ENCODE measurements around the gene MAP1B. TPM values are rescaled to one million over a fixed set of nuclear protein-coding genes. Genes with fewer than 3 reads are reported as not detected.

Gene MAP1B
- total RNA-seq, 1 experiment from 2014 or later: not detected

DNA sequence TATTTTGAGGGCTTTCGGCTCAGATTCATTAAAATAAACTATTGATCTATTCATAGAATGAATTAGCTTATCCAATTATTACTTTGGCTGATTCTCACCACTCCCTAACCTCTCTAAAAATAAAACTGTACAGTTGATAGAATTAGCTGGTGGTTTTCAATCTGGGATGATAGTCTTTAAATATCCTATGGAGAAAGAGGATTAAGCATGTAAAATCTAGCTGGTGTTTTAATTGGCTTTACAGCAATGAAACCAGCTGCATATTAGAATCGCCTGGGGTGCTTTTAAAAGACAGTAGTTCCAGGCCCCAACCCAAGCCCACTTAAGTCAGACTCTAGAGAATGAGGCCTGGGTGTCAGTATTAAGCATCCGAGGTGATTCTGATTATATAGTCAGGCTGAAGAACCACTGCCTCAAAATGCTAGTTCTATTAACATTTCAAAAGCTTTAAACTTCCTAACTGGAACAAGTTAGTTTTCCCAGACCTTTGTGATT is 95.1 kb downstream of the MAP1B start:
- Histone ChIP-seq H3K9me2 (replicated peaks; ENCODE audit: insufficient read depth, low read length) (no peaks in the 10 kb centered on the region), H4K20me1 (ENCODE audit: insufficient read depth, low read depth, low read length) (no peaks in the 10 kb centered on the region; the same call in 1 of the 2 replicates), H3K36me3 (ENCODE audit: insufficient read depth, low read length) (no peaks in the 10 kb centered on the region), H2AFZ (ENCODE audit: low read length) (no peak overlapping the region), H3K79me2 (ENCODE audit: low read length) (no peaks in the 10 kb centered on the region), H3K27ac (ENCODE audit: low read length) (no peak overlapping the region), H3K9me3 (ENCODE audit: low read length) (no peaks in the 10 kb centered on the region), H3K27me3 (ENCODE audit: low read length) (no peaks in the 10 kb centered on the region), H3K4me1 (ENCODE audit: low read length) (no peaks in the 10 kb centered on the region), H3K4me3 (ENCODE audit: low read length) (no peak overlapping the region), H3K9ac (ENCODE audit: low read length) (no peak overlapping the region), H3K4me2 (ENCODE audit: low read depth, low read length, poor library complexity, severe bottlenecking) (no peak overlapping the region)
- no peak for DNase-seq

DNA sequence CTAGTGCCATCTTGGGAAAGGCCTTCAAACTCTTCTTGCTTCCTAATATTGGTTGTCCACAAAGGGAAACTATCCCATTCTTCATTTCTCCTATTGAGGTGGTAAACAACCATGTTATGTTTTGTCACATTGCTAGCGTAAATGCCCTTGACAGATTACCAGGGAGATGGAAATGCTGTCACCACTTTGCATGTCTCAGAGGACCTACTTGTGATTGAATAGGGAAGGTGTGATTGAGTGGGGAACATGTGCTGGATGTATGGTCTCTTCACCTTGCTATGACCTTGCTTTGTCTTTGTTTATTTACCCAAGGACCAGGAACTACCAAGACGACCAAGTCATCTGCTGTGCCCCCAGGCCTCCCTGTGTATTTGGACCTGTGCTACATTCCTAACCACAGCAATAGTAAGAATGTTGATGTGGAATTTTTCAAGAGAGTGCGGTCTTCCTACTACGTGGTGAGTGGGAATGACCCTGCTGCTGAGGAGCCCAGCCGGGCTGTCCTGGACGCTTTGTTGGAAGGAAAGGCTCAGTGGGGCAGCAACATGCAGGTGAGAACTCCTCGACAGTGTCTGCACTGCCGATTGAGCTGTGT is 96.1 kb downstream of the MAP1B start:
- H4K20me1 ChIP-seq (ENCODE audit: insufficient read depth, low read depth, low read length): no peaks in the 10 kb centered on the region; the same call in 1 of the 2 replicates
- no peak overlapping the region for H2AFZ ChIP-seq (ENCODE audit: low read length)
- no peak overlapping the region for H3K4me2 ChIP-seq (ENCODE audit: low read depth, low read length, poor library complexity, severe bottlenecking)
- H3K27ac ChIP-seq (ENCODE audit: low read length): no peak overlapping the region
- no peak overlapping the region for H3K4me3 ChIP-seq (ENCODE audit: low read length)
- no peaks in the 10 kb centered on the region for H3K79me2 ChIP-seq (ENCODE audit: low read length)
- H3K36me3 ChIP-seq (ENCODE audit: insufficient read depth, low read length): no peaks in the 10 kb centered on the region; the same call in 1 of the 2 replicates
- no peak for DNase-seq
- H3K9me2 ChIP-seq (replicated peaks; ENCODE audit: insufficient read depth, low read length): no peaks in the 10 kb centered on the region
- H3K9ac ChIP-seq (ENCODE audit: low read length): no peak overlapping the region
- no peaks in the 10 kb centered on the region for H3K4me1 ChIP-seq (ENCODE audit: low read length)
- no peaks in the 10 kb centered on the region for H3K9me3 ChIP-seq (ENCODE audit: low read length)
- no peaks in the 10 kb centered on the region for H3K27me3 ChIP-seq (ENCODE audit: low read length)

DNA sequence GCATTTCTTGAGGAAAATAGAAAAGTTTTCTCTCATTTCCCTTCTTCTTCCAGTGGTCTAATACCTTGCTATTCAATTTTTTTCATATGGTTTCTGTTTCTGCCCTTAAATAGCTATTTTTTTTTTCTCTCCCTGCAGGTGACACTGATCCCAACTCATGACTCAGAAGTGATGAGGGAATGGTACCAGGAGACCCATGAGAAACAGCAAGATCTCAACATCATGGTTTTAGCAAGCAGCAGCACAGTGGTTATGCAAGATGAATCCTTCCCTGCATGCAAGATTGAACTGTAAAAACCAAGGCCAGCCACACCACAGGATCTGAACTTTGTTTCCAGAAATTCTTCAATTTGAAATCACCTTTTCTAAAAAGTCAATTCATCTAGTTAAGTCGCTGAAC is 97.7 kb downstream of the MAP1B start:
- Histone ChIP-seq H3K36me3 (ENCODE audit: insufficient read depth, low read length) (no peaks in the 10 kb centered on the region; the same call in 1 of the 2 replicates), H2AFZ (ENCODE audit: low read length) (no peak overlapping the region), H3K79me2 (ENCODE audit: low read length) (no peaks in the 10 kb centered on the region), H3K27me3 (ENCODE audit: low read length) (no peaks in the 10 kb centered on the region), H3K4me3 (ENCODE audit: low read length) (no peak overlapping the region), H3K9me3 (ENCODE audit: low read length) (no peaks in the 10 kb centered on the region), H3K4me2 (ENCODE audit: low read depth, low read length, poor library complexity, severe bottlenecking) (no peak overlapping the region), H3K9me2 (replicated peaks; ENCODE audit: insufficient read depth, low read length) (no peaks in the 10 kb centered on the region), H3K27ac (ENCODE audit: low read length) (no peak overlapping the region), H3K9ac (ENCODE audit: low read length) (no peak overlapping the region), H4K20me1 (ENCODE audit: insufficient read depth, low read depth, low read length) (no peaks in the 10 kb centered on the region), H3K4me1 (ENCODE audit: low read length) (no peaks in the 10 kb centered on the region)
- no peak for DNase-seq

DNA sequence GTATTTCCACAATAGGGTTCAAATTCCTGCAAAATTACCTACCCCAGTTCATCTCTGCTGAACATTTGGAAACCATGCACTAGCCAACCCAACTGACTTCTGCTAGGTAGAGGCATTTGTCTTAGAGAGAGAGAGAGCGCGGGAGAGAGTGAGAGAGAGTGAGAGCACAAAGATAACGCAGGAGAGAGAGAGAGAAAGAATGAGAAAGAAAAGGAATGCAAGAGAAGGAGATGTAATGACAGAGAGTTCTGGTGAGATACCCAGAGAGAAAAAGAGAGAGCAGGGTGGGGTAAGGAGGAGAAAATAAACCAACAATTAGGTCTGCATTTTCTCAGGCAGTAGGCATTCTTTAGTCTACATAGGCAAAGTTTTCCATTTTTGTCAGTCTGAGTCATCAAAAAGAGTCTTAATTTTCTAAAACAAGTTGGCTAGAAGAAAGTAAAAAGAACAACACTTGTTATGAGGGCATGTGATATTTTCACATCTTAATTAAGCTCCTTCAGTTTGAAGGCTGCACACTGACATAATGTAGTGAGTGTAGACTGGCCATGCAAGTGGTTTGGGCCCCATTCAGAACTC is 98.2 kb downstream of the MAP1B start:
- Histone ChIP-seq H3K27me3 (ENCODE audit: low read length) (no peaks in the 10 kb centered on the region), H3K4me3 (ENCODE audit: low read length) (no peak overlapping the region), H3K9ac (ENCODE audit: low read length) (no peak overlapping the region), H3K4me2 (ENCODE audit: low read depth, low read length, poor library complexity, severe bottlenecking) (no peak overlapping the region), H3K4me1 (ENCODE audit: low read length) (no peaks in the 10 kb centered on the region), H3K9me3 (ENCODE audit: low read length) (no peaks in the 10 kb centered on the region), H3K36me3 (ENCODE audit: insufficient read depth, low read length) (no peaks in the 10 kb centered on the region; the same call in 1 of the 2 replicates), H4K20me1 (ENCODE audit: insufficient read depth, low read depth, low read length) (no peaks in the 10 kb centered on the region), H3K79me2 (ENCODE audit: low read length) (no peaks in the 10 kb centered on the region), H2AFZ (ENCODE audit: low read length) (no peak overlapping the region), H3K9me2 (replicated peaks; ENCODE audit: insufficient read depth, low read length) (no peaks in the 10 kb centered on the region), H3K27ac (ENCODE audit: low read length) (no peak overlapping the region)
- DNase-seq: no peak

DNA sequence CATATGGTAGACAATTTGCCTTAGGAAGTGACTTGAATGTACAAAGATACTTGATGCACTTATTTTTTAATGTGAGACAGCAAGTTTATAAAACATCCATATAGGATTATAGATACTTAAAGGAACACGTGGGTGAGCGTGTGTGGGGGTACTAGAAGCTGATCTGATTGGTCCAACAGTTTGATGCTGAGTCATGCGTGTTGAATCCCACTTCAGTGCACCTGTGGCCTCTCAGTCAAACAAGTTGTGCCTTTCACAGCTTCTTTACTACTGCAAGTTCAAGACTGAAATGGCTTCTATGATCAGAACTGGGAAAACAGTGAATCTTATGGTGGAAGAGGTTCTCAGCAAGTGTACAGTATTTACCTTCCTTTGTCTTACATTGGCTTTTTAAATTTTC is 98.9 kb downstream of the MAP1B start:
- Histone ChIP-seq H4K20me1 (ENCODE audit: insufficient read depth, low read depth, low read length) (no peaks in the 10 kb centered on the region), H3K27me3 (ENCODE audit: low read length) (no peaks in the 10 kb centered on the region), H2AFZ (ENCODE audit: low read length) (no peak overlapping the region), H3K27ac (ENCODE audit: low read length) (no peak overlapping the region), H3K79me2 (ENCODE audit: low read length) (no peaks in the 10 kb centered on the region), H3K9ac (ENCODE audit: low read length) (no peak overlapping the region), H3K4me1 (ENCODE audit: low read length) (no peaks in the 10 kb centered on the region), H3K4me2 (ENCODE audit: low read depth, low read length, poor library complexity, severe bottlenecking) (no peak overlapping the region), H3K9me3 (ENCODE audit: low read length) (no peaks in the 10 kb centered on the region), H3K9me2 (replicated peaks; ENCODE audit: insufficient read depth, low read length) (no peaks in the 10 kb centered on the region), H3K4me3 (ENCODE audit: low read length) (no peak overlapping the region), H3K36me3 (ENCODE audit: insufficient read depth, low read length) (no peaks in the 10 kb centered on the region; the same call in 1 of the 2 replicates)
- DNase-seq: no peak

DNA sequence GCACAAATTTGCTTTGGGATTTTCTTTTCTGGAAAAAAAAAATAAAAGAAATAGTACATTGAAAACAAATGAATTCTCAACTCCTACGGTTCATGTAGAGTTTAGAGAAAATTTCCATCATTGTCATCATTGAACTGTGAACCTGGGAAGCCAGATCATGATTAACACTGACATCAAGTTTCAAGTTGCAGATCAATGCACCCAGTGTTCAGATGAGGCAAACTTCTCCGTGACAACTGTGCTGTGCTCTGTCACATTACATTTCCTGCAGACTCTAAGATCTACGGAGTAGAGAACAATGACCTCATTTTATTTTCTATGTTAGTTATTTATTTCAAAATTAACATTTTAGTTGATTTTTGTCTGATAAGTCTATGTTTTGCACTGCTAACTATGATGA is 99.7 kb downstream of the MAP1B start:
- Histone ChIP-seq H3K9me2 (replicated peaks; ENCODE audit: insufficient read depth, low read length) (no peaks in the 10 kb centered on the region), H4K20me1 (ENCODE audit: insufficient read depth, low read depth, low read length) (no peaks in the 10 kb centered on the region), H3K9ac (ENCODE audit: low read length) (no peak overlapping the region), H3K27ac (ENCODE audit: low read length) (no peak overlapping the region), H3K4me3 (ENCODE audit: low read length) (no peak overlapping the region), H3K4me2 (ENCODE audit: low read depth, low read length, poor library complexity, severe bottlenecking) (no peak overlapping the region), H3K36me3 (ENCODE audit: insufficient read depth, low read length) (no peaks in the 10 kb centered on the region; the same call in 1 of the 2 replicates), H3K79me2 (ENCODE audit: low read length) (no peaks in the 10 kb centered on the region), H3K9me3 (ENCODE audit: low read length) (no peaks in the 10 kb centered on the region), H2AFZ (ENCODE audit: low read length) (no peak overlapping the region), H3K4me1 (ENCODE audit: low read length) (no peaks in the 10 kb centered on the region), H3K27me3 (ENCODE audit: low read length) (no peaks in the 10 kb centered on the region)
- DNase-seq: no peak

DNA sequence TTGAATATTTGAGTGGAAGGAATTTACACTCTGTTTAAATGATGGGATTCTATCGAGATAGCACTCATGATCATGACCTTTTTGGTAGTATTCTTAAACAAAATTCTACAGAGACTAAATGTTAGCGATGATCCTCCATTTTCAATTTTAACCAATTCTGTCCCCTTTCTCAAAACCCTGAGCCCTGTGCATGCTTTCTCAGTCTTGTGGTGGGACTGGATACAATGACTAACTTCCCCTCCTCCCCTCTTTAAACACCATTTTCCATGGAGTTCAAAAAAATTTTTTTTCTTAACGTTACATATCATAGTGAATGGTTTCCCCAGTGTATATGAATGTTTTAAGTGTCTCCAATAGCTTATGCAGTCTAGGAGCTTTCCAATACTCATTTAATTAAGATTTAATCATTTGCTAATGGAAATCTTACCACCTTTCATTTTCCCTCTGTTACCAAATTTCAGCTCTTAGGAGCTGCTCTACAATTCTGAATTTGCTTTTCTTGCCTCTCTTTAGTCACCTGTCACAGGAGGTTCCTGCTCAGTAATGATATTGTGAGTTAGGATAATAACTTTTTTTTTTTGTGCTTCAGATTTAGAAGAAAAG is 101.2 kb downstream of the MAP1B start:
- H3K27ac ChIP-seq (ENCODE audit: low read length): no peak overlapping the region

More for the DNA sequence above, 101.2 kb downstream of the MAP1B start:
- no peaks in the 10 kb centered on the region for H3K9me3 ChIP-seq (ENCODE audit: low read length)
- no peak overlapping the region for H3K4me2 ChIP-seq (ENCODE audit: low read depth, low read length, poor library complexity, severe bottlenecking)
- H3K9ac ChIP-seq (ENCODE audit: low read length): no peak overlapping the region
- H3K79me2 ChIP-seq (ENCODE audit: low read length): no peaks in the 10 kb centered on the region
- H3K36me3 ChIP-seq (ENCODE audit: insufficient read depth, low read length): no peaks in the 10 kb centered on the region; the same call in 1 of the 2 replicates
- no peak overlapping the region for H2AFZ ChIP-seq (ENCODE audit: low read length)
- H3K4me1 ChIP-seq (ENCODE audit: low read length): no peaks in the 10 kb centered on the region
- H3K27me3 ChIP-seq (ENCODE audit: low read length): no peaks in the 10 kb centered on the region
- DNase-seq: no peak
- no peak overlapping the region for H3K4me3 ChIP-seq (ENCODE audit: low read length)
- H4K20me1 ChIP-seq (ENCODE audit: insufficient read depth, low read depth, low read length): no peaks in the 10 kb centered on the region
- H3K9me2 ChIP-seq (replicated peaks; ENCODE audit: insufficient read depth, low read length): no peaks in the 10 kb centered on the region
